Fibroblast of pulmonary artery (primary cell): ENCODE data around the gene GRK2.

Source experiments
- DNase-seq: peaks from one replicate; pipeline ENCODE4 v3.0.0-alpha.2; 2010; ENCODE audit warnings: low read depth
- H3K4me3 ChIP-seq: replicated peaks from 2 replicates; pipeline ENCODE4 v1.5.1; 2011; ENCODE audit warnings: low read depth, mild to moderate bottlenecking, control low read depth, low read length, moderate library complexity
- CTCF ChIP-seq: IDR thresholded peaks from 2 replicates; pipeline ENCODE4 v1.5.1; 2011; ENCODE audit warnings: mild to moderate bottlenecking, control low read depth, low read length, inconsistent platforms; ENCODE audit errors: missing control alignments

The GRK2 gene

DNA sequence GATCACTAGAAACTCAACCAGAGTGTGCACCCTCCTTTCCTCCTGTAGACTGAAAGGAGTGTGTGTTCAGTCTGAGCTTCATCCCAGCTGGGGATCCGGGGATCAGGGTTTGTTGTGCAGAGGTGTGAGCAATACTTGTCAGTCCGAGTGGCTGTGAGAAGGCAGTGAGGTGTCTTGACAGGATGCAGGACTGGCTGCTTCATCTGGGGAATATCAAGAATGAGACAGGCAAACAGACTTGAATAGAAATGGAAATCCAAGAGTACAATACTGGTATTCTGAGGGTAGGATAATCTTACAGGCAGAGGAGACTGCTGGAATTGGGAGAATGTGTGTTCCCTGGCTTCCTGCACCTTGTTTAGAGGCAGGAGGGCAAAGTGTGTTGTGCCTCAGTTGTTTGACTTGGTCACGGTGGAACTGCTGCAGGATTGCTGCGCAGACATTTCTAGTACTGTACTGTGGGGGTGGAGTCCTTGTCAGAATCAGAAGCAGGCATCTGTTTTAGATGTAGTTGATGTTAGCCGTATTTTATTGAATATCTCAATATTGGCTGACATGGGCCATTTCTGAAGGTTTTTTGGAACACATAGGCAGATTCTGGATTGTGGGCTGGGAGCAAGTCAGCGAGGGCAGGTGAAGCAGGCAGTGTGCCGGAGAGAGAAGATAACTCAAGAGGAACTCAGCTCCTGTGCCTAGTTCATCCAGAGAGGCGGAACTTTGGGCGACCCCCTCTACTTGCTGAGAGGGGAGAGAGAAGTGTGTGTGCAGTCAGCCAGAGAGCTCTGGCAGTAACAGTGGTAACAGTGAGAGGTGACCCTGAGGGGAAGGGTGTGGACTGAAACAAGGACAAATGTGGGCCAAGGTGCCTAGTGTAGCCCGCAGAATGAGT lies 27.1 kb upstream of the GRK2 start:
- DNase-seq = no peak
- H3K4me3 ChIP-seq = peak overlapping the region; percentile 41

GRCh38 chr11:67239783-67240575 lies 26.3 kb upstream of the GRK2 start:
- TF ChIP-seq CTCF = no peak
- peak overlapping the region; percentile 91 for H3K4me3 ChIP-seq
- peak; percentile 99 for DNase-seq

More for the DNA sequence above, 27.1 kb upstream of the GRK2 start:
- TF ChIP-seq CTCF = no peak

- DNase-seq = peak; percentile 85
- TF ChIP-seq CTCF = no peak
- H3K4me3 ChIP-seq = peak overlapping the region; percentile 91
Measured at GRCh38 chr11:67240576-67241389, 25.5 kb upstream of the GRK2 start.

GRCh38 chr11:67242548-67242947 lies 23.7 kb upstream of the GRK2 start:
- H3K4me3 ChIP-seq = peak overlapping the region; percentile 14
- no peak for DNase-seq
- no peak for TF ChIP-seq CTCF

DNA sequence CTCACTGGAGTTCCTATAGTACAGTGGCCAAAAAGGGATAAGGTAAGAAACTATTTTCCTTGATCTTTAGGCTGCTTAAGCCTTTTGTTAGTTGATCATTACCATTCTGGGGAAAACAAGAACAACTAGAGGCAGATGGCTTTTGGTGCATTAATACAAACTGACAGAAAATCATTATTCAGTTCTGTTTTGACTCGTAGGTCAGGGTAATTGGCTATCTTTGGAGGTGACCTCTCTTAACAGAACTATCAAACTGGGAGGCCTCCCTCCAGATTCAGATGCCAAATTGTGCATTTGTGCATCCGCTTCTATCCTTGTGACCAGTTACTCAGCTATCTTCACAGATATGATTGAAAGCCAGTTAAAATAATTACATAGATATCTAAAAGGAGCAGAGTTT lies 23.2 kb upstream of the GRK2 start:
- no peak overlapping the region for H3K4me3 ChIP-seq
- TF ChIP-seq CTCF = no peak
- DNase-seq = no peak

- DNase-seq = no peak
- no peak overlapping the region for H3K4me3 ChIP-seq
- TF ChIP-seq CTCF = no peak
Measured at GRCh38 chr11:67245046-67245445, 21.2 kb upstream of the GRK2 start.
